Tibial nerve (tissue), 4 donors: Measurements from ENCODE around the gene SPC24.

Source experiments
- CTCF ChIP-seq, 5 experiments: fragments of 200-600 bp in 3 of 5; fragments of 450-650 bp in 2 of 5; sonication (generic) in 3 of 5; IDR thresholded peaks; one replicate each; pipeline ENCODE4 v1.5.1; 2016 to 2019; ENCODE audit warnings: antibody characterized with exemption in 5 of 5, mild to moderate bottlenecking in 3 of 5, moderate library complexity in 2 of 5
- EP300 ChIP-seq, 2 donors: sonication (generic); formaldehyde crosslinking; IDR thresholded peaks; one replicate each; pipeline ENCODE4 v1.6.1; 2017; ENCODE audit warnings: antibody characterized with exemption in 2 of 2, mild to moderate bottlenecking in 1 of 2
- POLR2A ChIP-seq, 2 donors: fragments of 450-650 bp; IDR thresholded peaks; one replicate each; pipeline ENCODE4 v1.6.1; 2017; ENCODE audit warnings: antibody characterized with exemption in 2 of 2, mild to moderate bottlenecking in 2 of 2, moderate library complexity in 2 of 2

DNA sequence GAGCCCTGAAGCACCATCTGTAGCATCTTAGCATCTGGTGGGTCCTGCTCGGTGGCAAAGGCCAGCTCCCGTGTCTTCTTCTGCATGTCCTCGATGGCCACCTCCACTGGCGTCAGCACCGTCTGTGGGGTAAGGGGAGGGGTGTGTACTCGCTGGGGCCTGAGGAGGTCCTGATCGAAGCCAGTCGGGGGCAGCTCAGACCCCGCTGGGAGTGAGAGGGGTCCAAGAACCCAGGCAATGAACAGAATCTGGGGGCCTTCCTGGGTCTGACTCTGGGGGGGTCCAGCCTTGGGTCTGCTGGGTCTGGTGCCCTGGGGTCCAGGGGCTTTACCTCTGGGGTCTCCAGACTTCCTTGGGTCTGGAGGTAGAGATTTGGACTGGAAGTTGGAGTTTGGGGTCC is 45.3 kb upstream of the SPC24 start:
- TF ChIP-seq EP300 (IDR thresholded peaks at IDR 0.05) (no peak), CTCF (IDR thresholded peaks at IDR 0.05) (no peak), POLR2A (IDR thresholded peaks at IDR 0.05) (no peak)
